HG03095 (cell line): ENCODE data around the gene UQCRFS1.
"Not testable (repeated sequence)": the region's sequence is repeated elsewhere in the genome, so short reads cannot be mapped to it uniquely, and the experiment has no call there.

Experiments used
- ATAC-seq: cut with Tn5 transposase; IDR thresholded peaks from one replicate; pipeline ENCODE4 v1.9.1; 2021; ENCODE audit warnings: moderate library complexity; ENCODE audit not compliant: unreplicated experiment

Gene UQCRFS1

GRCh38 chr19:29215322-29215845 is 2.4 kb upstream of the UQCRFS1 start:
- no peak for ATAC-seq

- no peak for ATAC-seq
Observed at GRCh38 chr19:29214411-29214810, 1.5 kb upstream of the UQCRFS1 start.

GRCh38 chr19:29212356-29212647 is 649 bp downstream of the UQCRFS1 start:
- no peak for ATAC-seq

GRCh38 chr19:29211562-29212355 is 1.2 kb downstream of the UQCRFS1 start:
- no peak for ATAC-seq

GRCh38 chr19:29211041-29211440 is 1.9 kb downstream of the UQCRFS1 start:
- ATAC-seq: not testable (repeated sequence)

- ATAC-seq: not testable (repeated sequence)
Observed at GRCh38 chr19:29210502-29210901, 2.4 kb downstream of the UQCRFS1 start.

- not testable (repeated sequence) for ATAC-seq
Observed at GRCh38 chr19:29207403-29208187, 5.4 kb downstream of the UQCRFS1 start.

GRCh38 chr19:29206453-29206852 is 6.5 kb downstream of the UQCRFS1 start:
- no peak for ATAC-seq

- ATAC-seq: no peak
Observed at GRCh38 chr19:29202281-29202680, 10.7 kb downstream of the UQCRFS1 start.

GRCh38 chr19:29201855-29202254 is 11.1 kb downstream of the UQCRFS1 start:
- ATAC-seq: no peak

- no peak for ATAC-seq
Observed at GRCh38 chr19:29194658-29195057, 18.3 kb downstream of the UQCRFS1 start.

- no peak for ATAC-seq
Observed at GRCh38 chr19:29193155-29193554, 19.8 kb downstream of the UQCRFS1 start.

- no peak for ATAC-seq
Observed at GRCh38 chr19:29191005-29191404, 21.9 kb downstream of the UQCRFS1 start.

- ATAC-seq: no peak
Observed at GRCh38 chr19:29189033-29189360, 24.0 kb downstream of the UQCRFS1 start.

- no peak for ATAC-seq
Observed at GRCh38 chr19:29188289-29189032, 24.5 kb downstream of the UQCRFS1 start.

- ATAC-seq: no peak
Observed at GRCh38 chr19:29187676-29188075, 25.3 kb downstream of the UQCRFS1 start.

GRCh38 chr19:29185427-29185826 is 27.5 kb downstream of the UQCRFS1 start:
- ATAC-seq: no peak

GRCh38 chr19:29176981-29177754 is 35.8 kb downstream of the UQCRFS1 start:
- no peak for ATAC-seq

GRCh38 chr19:29173896-29174295 is 39.1 kb downstream of the UQCRFS1 start:
- no peak for ATAC-seq

GRCh38 chr19:29172302-29172701 is 40.6 kb downstream of the UQCRFS1 start:
- ATAC-seq: no peak

- ATAC-seq: no peak
Observed at GRCh38 chr19:29171525-29171924, 41.4 kb downstream of the UQCRFS1 start.
